GM12801 (cell line): Measurements from ENCODE around the gene GOLPH3.

Experiments
- TF ChIP-seq, protein P1 (sequence below): IDR thresholded peaks from one replicate; pipeline ENCODE4 v1.5.1; 2011; ENCODE audit warnings: control low read depth; ENCODE audit not compliant: insufficient read length; ENCODE audit errors: extremely low read depth

The GOLPH3 gene

DNA sequence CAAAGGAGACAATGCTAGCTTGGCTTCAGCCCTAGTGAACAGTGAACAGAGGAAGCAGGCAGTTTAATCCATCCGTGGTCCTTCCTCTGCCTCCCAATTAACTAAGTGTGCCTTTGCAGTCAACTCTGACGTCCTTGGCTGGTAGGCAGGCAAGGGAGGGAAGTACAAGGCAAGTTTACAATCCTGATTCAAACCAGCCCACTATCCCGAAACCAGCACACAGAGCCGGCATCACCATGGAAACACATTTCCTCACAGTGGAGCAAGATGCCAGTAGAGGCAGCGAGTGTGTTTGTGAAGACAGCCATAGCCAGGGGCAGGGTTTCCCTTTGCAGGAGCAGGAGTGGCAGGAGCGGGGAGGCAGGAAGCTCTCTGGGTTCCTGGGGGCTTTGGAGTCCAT is 73.9 kb downstream of the GOLPH3 start:
- TF ChIP-seq, protein P1, sequence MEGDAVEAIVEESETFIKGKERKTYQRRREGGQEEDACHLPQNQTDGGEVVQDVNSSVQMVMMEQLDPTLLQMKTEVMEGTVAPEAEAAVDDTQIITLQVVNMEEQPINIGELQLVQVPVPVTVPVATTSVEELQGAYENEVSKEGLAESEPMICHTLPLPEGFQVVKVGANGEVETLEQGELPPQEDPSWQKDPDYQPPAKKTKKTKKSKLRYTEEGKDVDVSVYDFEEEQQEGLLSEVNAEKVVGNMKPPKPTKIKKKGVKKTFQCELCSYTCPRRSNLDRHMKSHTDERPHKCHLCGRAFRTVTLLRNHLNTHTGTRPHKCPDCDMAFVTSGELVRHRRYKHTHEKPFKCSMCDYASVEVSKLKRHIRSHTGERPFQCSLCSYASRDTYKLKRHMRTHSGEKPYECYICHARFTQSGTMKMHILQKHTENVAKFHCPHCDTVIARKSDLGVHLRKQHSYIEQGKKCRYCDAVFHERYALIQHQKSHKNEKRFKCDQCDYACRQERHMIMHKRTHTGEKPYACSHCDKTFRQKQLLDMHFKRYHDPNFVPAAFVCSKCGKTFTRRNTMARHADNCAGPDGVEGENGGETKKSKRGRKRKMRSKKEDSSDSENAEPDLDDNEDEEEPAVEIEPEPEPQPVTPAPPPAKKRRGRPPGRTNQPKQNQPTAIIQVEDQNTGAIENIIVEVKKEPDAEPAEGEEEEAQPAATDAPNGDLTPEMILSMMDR = no peak

DNA sequence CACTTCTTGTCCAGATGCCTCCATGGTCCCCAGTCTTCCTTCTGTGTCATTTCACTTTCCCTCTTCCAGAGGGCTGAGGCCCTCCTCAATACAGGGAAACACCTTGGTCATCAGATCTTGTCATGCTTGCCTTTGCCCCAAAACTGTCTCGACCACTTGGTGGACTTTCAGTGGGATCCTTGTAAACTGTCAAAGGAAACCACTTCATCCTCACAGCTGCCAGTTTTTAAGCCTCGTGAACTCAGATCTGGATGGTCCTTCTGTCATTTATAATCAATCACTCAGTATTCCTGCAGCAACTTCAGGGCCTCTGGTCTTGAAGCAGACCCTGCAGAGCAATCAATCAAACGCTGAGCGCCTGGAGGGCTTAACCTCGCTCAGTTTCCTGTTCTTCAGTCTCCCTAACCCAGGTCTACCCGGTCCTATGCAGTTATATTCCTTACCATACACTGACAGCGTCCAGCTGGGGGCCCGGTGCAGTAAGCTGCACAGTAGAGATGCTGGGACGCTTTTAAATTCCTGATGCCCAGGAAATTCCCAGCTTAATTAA is 74.6 kb downstream of the GOLPH3 start:
- TF ChIP-seq, protein P1 = no peak

DNA sequence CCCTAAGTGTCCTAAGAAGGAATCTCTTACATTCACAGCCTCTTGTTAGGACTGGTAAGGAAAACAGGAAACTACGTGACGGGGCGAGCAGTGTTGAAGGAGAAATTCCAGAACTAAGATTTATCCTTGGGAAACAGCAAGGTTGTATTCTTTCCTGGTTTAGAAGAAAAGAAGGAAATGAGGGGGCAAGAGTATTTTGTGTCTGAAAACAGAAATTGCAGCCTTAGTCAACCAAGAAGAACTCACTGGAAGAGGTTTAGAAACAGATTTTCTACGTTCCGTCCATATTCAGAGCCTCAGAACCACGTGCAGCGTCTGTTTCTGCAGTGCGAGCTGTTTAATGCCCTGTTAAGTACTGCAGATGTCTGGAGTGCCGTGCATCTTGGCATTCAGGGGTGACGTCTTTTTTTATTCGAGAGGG is 75.2 kb downstream of the GOLPH3 start:
- TF ChIP-seq, protein P1 = no peak

DNA sequence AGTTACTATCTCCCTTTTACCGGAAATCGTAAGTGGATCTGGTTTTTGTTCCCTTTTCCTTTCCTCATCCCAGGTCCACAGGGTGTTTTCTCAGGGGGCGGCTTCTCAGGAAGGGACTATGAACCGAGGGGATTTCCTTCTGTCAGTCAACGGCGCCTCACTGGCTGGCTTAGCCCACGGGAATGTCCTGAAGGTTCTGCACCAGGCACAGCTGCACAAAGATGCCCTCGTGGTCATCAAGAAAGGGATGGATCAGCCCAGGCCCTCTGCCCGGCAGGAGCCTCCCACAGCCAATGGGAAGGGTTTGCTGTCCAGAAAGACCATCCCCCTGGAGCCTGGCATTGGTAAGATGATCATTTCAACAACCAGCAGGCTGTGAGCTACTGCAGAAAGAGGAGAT is 75.8 kb downstream of the GOLPH3 start:
- TF ChIP-seq, protein P1 = no peak

DNA sequence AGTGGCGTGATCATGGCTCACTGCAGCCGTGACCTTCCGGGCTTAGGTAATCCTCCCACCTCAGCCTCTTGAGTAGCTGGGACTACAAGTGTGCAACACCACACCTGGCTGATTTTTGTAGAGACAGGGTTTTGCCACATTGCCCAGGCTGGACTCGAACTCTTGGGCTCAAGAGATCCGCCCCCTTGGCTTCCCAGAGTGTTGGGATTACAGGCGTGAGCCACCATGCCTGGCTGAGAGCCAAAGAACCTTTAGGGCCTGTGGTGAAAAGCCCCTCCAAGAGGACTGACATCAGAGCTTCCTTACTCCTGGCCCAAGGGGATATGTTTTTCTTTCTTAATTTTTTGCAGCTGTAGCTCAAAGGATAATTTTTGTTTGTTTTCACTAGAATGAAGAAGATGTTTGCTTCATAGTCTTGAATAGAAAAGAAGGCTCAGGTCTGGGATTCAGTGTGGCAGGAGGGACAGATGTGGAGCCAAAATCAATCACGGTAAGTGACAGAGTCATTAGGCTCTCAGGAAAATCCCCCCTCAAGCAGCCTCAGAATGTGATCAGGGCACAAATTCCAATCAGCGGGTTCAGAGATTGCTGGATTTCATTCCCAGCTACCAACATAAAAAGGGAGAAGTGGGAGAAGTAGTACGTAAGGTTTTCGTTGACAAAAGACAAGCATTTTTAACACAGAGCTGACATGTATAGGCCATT is 77.1 kb downstream of the GOLPH3 start:
- TF ChIP-seq, protein P1 = no peak

DNA sequence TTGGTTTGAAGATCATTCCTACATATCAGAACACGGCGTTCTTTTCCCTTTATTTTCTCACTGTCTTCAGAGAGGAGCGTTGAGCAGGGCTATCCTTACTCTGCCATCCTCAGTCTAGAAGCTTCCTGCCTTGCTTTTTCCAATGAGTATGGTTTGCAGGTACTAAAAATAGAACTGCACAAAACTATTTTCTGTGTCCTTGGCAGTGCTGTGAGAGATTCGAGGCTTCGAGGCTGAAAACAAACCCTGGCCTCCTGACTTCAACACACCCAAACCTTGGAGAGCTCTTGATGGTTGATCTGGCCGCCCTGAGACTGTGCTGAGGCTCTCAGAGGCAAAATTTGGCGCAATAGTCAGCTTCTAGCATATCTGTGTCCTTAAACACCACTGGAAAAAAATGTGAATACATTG is 78.9 kb downstream of the GOLPH3 start:
- TF ChIP-seq, protein P1 = no peak

DNA sequence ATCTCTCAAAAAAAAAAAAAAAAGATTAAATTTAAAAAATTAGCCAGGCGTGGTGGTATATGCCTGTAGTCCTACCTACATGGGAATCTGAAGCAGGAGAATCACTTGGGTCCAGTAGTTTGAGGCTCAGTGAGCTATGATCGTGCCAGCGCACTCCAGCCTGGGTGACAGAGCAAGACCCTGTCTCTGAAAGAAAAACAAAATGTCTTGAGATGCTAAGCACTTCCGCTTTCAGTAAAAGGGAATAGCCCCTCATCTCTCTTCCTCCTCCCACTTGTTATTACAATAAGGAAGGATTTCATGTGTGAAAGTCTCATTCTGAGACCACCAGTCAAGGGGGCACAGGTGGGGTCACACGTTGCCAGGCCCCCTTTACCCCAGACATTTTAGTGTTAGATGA is 79.4 kb downstream of the GOLPH3 start:
- TF ChIP-seq, protein P1 = no peak
